ENCODE data around the gene DSP. TPM values are rescaled to one million over a fixed set of nuclear protein-coding genes. Genes with fewer than 3 reads are reported as not detected.

The DSP gene
- total and polyA plus RNA-seq, 10 of the 15 experiments (the other 5 are each of a cell fraction or from before 2014, with no cell fraction given) = under 0.01 to 0.36 (median 0.04) TPM; not detected in 4

- TF ChIP-seq HDAC2 (IDR thresholded peaks at IDR 0.05) = no peak
These were observed 91.2 kb downstream of the DSP start (continued) for GRCh38 chr6:7632501-7633290.

GRCh38 chr6:7633361-7633760, 91.9 kb downstream of the DSP start:
- no TSS peak for BruUV-seq (replicated peaks)

GRCh38 chr6:7636151-7636550, 94.7 kb downstream of the DSP start:
- FAIRE-seq (no peak), ATAC-seq (no peak), DNase-seq (ENCODE audit: low read depth, low spot score) (no peak)
- Histone ChIP-seq H3K4me3 (no peak overlapping the region), H3K36me3 (ENCODE audit: control insufficient read depth in 2 of 2, insufficient read depth in 2 of 2, low read length in 1 of 2) (no peaks in the 10 kb centered on the region), H3K27ac (ENCODE audit: control insufficient read depth, insufficient read depth) (no peak overlapping the region), H3K27me3 (replicated peaks in 1 of 2; ENCODE audit: control insufficient read depth in 2 of 2, insufficient read depth in 2 of 2, low read length in 1 of 2) (0 out of 4 replicates have a peak, but pooled peaks cover 0 to 1% of the 10 kb centered on the region in 2 experiments), H3K4me1 (ENCODE audit: control insufficient read depth, insufficient read depth, low read length) (no peaks in the 10 kb centered on the region), H3K4me2 (ENCODE audit: control insufficient read depth, insufficient read depth) (no peak overlapping the region), H3K9ac (ENCODE audit: control insufficient read depth, insufficient read depth, low read length) (no peak overlapping the region), H3K9me3 (replicated peaks; ENCODE audit: control insufficient read depth, insufficient read depth, low read length) (no peaks in the 10 kb centered on the region), H3K79me2 (ENCODE audit: control insufficient read depth, insufficient read depth, low read length) (no peaks in the 10 kb centered on the region), H2AFZ (ENCODE audit: control insufficient read depth, low read depth, low read length) (no peak overlapping the region), H4K20me1 (ENCODE audit: control insufficient read depth, insufficient read depth) (no peaks in the 10 kb centered on the region)
- TF ChIP-seq CREM (IDR thresholded peaks at IDR 0.05; ENCODE audit: low read depth) = no peak
- TF ChIP-seq RELB (IDR thresholded peaks at IDR 0.05; ENCODE audit: low read depth) = no peak
- no peak for TF ChIP-seq IKZF1 (conservative IDR thresholded peaks at IDR 0.05)
- no peak for TF ChIP-seq HDAC6 (IDR thresholded peaks at IDR 0.05; ENCODE audit: unreplicated experiment)
- TF ChIP-seq ZNF622 (IDR thresholded peaks at IDR 0.05) = no peak
- TF ChIP-seq KAT2A (conservative IDR thresholded peaks at IDR 0.05; ENCODE audit: control insufficient read depth, low read depth, low read length) = no peak
- no peak for TF ChIP-seq TARDBP (IDR thresholded peaks at IDR 0.05; ENCODE audit: borderline replicate concordance)
- TF ChIP-seq RFX5 (IDR thresholded peaks at IDR 0.05; ENCODE audit: low read depth, low read length) = no peak
- no peak for TF ChIP-seq KDM1A (IDR thresholded peaks at IDR 0.05; ENCODE audit: borderline replicate concordance)
- ChIA-PET CTCF (no interaction called here), SMC1A (ENCODE audit: uncharacterized antibody, unreplicated experiment) (no interaction called here), POLR2A (no interaction called here), RAD21 (ENCODE audit: unreplicated experiment) (no interaction called here)
- no TSS peak for BruUV-seq (replicated peaks)
- 29% methylated on average over 1 of the region's 1 CpG for WGBS (ENCODE audit: insufficient coverage, insufficient replicate concordance, low lambda C conversion rate, missing lambda C conversion rate)
- intact Hi-C loops (cut with micrococcal nuclease; ENCODE audit: unreplicated experiment) (no loop called here), in situ Hi-C loops (cut with MboI) (no loop called here)

More at GRCh38 chr6:7633361-7633760, 91.9 kb downstream of the DSP start:
- in situ Hi-C loops (cut with MboI) (no loop called here), intact Hi-C loops (cut with micrococcal nuclease; ENCODE audit: unreplicated experiment) (no loop called here)
- TF ChIP-seq ZNF622 (IDR thresholded peaks at IDR 0.05) = no peak
- no peak for TF ChIP-seq NFYA (IDR thresholded peaks at IDR 0.05; ENCODE audit: borderline replicate concordance, low read depth, low read length)
- no peak for TF ChIP-seq TARDBP (IDR thresholded peaks at IDR 0.05; ENCODE audit: borderline replicate concordance)
- no peak for TF ChIP-seq JUNB (IDR thresholded peaks at IDR 0.05)
- TF ChIP-seq KAT2A (conservative IDR thresholded peaks at IDR 0.05; ENCODE audit: control insufficient read depth, low read depth, low read length) = no peak
- no peak for TF ChIP-seq STAT3 (IDR thresholded peaks at IDR 0.05; ENCODE audit: low read depth, low read length)
- no peak for TF ChIP-seq FOS (IDR thresholded peaks at IDR 0.05; ENCODE audit: borderline replicate concordance, extremely low read depth, insufficient read length)
- Histone ChIP-seq H3K27me3 (replicated peaks in 1 of 2; ENCODE audit: control insufficient read depth in 2 of 2, insufficient read depth in 2 of 2, low read length in 1 of 2) (0 out of 4 replicates have a peak, but pooled peaks cover 0 to 1% of the 10 kb centered on the region in 2 experiments), H3K9me3 (replicated peaks; ENCODE audit: control insufficient read depth, insufficient read depth, low read length) (no peaks in the 10 kb centered on the region), H3K79me2 (ENCODE audit: control insufficient read depth, insufficient read depth, low read length) (no peaks in the 10 kb centered on the region), H4K20me1 (ENCODE audit: control insufficient read depth, insufficient read depth) (no peaks in the 10 kb centered on the region), H2AFZ (ENCODE audit: control insufficient read depth, low read depth, low read length) (no peak overlapping the region), H3K4me2 (ENCODE audit: control insufficient read depth, insufficient read depth) (no peak overlapping the region), H3K36me3 (ENCODE audit: control insufficient read depth in 2 of 2, insufficient read depth in 2 of 2, low read length in 1 of 2) (no peaks in the 10 kb centered on the region), H3K4me1 (ENCODE audit: control insufficient read depth, insufficient read depth, low read length) (no peaks in the 10 kb centered on the region), H3K4me3 (no peak overlapping the region), H3K27ac (ENCODE audit: control insufficient read depth, insufficient read depth) (no peak overlapping the region), H3K9ac (ENCODE audit: control insufficient read depth, insufficient read depth, low read length) (no peak overlapping the region)
- POLR2A ChIA-PET = no interaction called here
- WGBS (ENCODE audit: insufficient coverage, insufficient replicate concordance, low lambda C conversion rate, missing lambda C conversion rate) = 31% methylated on average over 4 of the region's 4 CpGs
- DNase-seq (ENCODE audit: low read depth, low spot score) = no peak
- RAD21 ChIA-PET (ENCODE audit: unreplicated experiment) = no interaction called here
- no peak for ATAC-seq
- CTCF ChIA-PET = no interaction called here
- SMC1A ChIA-PET (ENCODE audit: uncharacterized antibody, unreplicated experiment) = no interaction called here
- FAIRE-seq = no peak
